GM18519 (cell line): ENCODE results near the gene VWA5B1.
"Not testable (repeated sequence)": the region's sequence is repeated elsewhere in the genome, so short reads cannot be mapped to it uniquely, and the experiment has no call there.

Experiments
- ATAC-seq: cut with Tn5 transposase; IDR thresholded peaks from one replicate; pipeline ENCODE4 v1.9.1; 2021; ENCODE audit warnings: mild to moderate bottlenecking, moderate library complexity; ENCODE audit not compliant: unreplicated experiment, low FRiP score

The VWA5B1 gene

GRCh38 chr1:20280341-20280740 lies 10.3 kb upstream of the VWA5B1 start:
- ATAC-seq: no peak

- ATAC-seq: no peak
Observed at GRCh38 chr1:20280906-20281305, 9.8 kb upstream of the VWA5B1 start.

GRCh38 chr1:20281801-20282200 lies 8.9 kb upstream of the VWA5B1 start:
- no peak for ATAC-seq

GRCh38 chr1:20282533-20282932 lies 8.1 kb upstream of the VWA5B1 start:
- no peak for ATAC-seq

- no peak for ATAC-seq
Observed at GRCh38 chr1:20284046-20284445, 6.6 kb upstream of the VWA5B1 start.

- ATAC-seq: no peak
Observed at GRCh38 chr1:20284625-20285024, 6.0 kb upstream of the VWA5B1 start.

- ATAC-seq: no peak
Observed at GRCh38 chr1:20285510-20285909, 5.2 kb upstream of the VWA5B1 start.

GRCh38 chr1:20287696-20288095 lies 3.0 kb upstream of the VWA5B1 start:
- not testable (repeated sequence) for ATAC-seq

GRCh38 chr1:20291645-20292084 lies 990 bp downstream of the VWA5B1 start:
- no peak for ATAC-seq

- no peak for ATAC-seq
Observed at GRCh38 chr1:20298626-20299025, 8.0 kb downstream of the VWA5B1 start.

- ATAC-seq: no peak
Observed at GRCh38 chr1:20301463-20302107, 10.9 kb downstream of the VWA5B1 start.

GRCh38 chr1:20302108-20302471 lies 11.4 kb downstream of the VWA5B1 start:
- ATAC-seq: no peak

GRCh38 chr1:20307026-20307425 lies 16.4 kb downstream of the VWA5B1 start:
- ATAC-seq: no peak

- ATAC-seq: no peak
Observed at GRCh38 chr1:20308569-20308968, 17.9 kb downstream of the VWA5B1 start.

GRCh38 chr1:20311289-20311688 lies 20.6 kb downstream of the VWA5B1 start:
- ATAC-seq: no peak

GRCh38 chr1:20312310-20312709 lies 21.6 kb downstream of the VWA5B1 start:
- ATAC-seq: no peak

GRCh38 chr1:20312818-20313217 lies 22.1 kb downstream of the VWA5B1 start:
- no peak for ATAC-seq

GRCh38 chr1:20317471-20317870 lies 26.8 kb downstream of the VWA5B1 start:
- ATAC-seq: no peak

GRCh38 chr1:20318521-20318920 lies 27.8 kb downstream of the VWA5B1 start:
- ATAC-seq: no peak

GRCh38 chr1:20318971-20319370 lies 28.3 kb downstream of the VWA5B1 start:
- ATAC-seq: no peak

- ATAC-seq: no peak
Observed at GRCh38 chr1:20319456-20320220, 29.0 kb downstream of the VWA5B1 start.

GRCh38 chr1:20320704-20321103 lies 30.0 kb downstream of the VWA5B1 start:
- ATAC-seq: no peak
